ENCODE data around the gene HORMAD2.
"Not testable (repeated sequence)": the region's sequence is repeated elsewhere in the genome, so short reads cannot be mapped to it uniquely, and the experiment has no call there.

The HORMAD2 gene

DNA sequence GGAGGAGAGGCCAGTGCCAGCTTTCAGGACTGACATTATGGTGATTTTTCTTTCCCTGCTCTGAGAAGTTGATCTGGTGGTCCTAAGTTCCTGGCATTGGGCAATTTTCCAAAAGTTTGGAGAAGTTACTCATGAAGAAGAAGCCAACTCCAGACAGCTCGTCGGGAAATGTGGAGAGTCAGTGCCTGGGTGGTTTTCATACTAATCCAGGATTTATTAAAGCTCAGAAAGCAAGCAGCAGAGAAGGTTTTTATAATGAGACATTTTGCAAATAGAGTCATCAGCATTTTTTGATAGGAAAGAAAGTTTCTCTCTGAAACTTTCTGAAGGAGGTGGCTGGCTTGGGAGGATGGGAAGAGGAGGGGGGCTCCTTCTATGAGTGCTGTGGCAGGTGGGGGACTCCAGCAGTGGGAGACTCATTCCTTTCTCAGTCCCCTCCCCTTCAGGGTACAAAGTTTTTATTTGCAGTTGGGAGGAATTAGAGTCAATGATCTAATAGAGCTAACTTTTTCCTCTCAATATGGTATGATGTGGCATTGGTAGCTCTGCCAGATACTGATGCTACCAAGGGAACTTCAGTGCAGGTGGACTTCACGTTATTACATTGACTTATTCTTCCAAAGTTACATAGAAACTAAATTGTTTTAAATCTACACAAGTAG lies 110.9 kb downstream of the HORMAD2 start:
- DNase-seq (ENCODE audit: low spot score), result peak; percentile 48

DNA sequence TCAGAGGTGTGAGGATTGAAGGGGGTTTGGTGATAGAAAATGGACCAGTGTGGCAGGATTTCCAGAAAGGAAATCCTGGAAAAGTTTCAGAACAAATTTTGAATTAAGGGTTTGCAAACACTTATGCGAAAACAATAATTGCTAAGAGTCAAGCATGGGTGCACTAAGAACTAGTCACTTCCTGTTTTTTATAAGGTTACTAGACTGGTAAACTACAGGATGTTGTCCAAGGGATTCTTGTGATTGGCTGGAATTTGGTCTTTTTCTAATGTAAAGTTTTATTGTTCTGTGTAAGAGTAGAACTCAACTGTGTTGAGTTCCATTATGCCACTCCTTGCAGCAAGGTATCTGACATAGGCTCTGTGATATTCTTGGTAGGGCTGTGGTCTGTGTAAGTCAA lies 112.2 kb downstream of the HORMAD2 start:
- peak; percentile 54 for DNase-seq (ENCODE audit: low spot score)

DNA sequence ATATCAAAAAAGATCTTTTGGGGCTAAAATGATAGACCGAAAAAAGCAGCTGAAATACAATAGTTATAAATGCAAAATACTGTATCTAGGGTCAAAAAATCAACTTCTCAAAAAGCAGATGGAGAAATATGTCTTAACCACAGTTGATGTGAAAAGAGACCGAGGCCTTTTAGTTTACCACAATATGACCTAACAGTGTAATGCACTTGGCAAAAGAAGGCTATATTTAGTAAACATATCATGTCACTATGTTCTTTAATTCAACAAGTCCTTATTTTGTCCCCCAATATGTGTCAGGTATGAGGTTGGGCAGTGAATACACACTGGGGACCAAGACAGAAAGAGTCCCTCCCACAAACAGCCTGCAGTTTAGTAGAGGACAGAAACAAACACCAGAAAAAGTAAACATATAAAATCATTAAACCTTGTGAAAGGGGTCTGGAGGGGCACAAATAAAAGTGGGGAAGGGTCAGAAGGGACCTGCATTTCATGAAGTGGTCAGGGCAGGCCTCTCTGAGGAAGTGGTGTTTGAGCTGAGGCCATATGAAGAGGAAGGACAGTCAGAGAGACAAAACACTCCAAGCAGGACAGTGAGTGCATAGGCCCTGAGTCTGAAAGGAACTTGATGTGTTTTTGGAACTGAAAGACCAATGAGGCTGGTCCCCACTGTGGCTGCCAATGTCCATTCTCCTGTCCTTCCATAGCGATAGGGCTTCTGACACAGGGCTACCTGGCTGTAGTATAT lies 112.9 kb downstream of the HORMAD2 start:
- DNase-seq (ENCODE audit: low spot score), result no peak

DNA sequence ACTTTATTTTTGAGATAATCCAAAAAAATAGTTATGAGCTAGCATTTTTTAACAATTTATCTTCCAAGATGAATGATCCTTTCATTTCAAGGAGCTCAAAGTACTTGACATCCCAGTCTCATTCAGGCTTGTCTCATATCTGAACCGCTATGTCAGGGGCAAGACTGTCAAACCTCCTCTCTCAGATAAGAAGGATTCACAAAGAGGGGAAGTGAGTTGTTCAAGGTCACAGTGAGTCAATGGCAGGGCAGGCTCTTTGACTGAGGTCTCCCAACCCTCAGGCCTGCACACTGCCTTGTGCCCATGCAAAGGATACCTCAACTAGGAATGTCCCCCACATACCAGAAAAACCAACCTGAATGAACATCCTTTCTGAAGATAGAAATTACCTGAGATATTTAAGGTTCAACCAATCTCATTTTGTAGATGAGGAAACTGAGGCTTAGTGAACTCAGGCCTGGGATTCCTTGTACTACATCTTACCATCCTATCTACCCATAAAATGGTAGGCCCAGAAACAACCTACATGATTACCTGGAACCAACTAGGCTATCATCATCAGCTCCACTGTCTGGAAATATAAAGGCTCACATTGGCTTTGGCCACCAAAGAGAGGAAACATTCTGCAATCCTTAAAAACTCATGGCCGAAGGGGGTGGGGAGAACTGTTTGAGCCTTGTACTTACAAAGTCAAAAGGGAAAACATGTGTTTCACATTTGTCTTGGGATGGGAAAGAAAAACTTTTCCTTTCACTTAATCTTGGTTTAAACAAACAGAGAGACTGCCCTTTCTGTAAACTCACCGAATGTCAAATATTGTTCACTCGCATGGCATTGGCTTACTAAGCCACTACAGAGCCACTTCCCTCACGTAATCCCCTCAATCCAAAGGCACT lies 115.2 kb downstream of the HORMAD2 start:
- DNase-seq (ENCODE audit: low spot score), result peak; percentile 67

DNA sequence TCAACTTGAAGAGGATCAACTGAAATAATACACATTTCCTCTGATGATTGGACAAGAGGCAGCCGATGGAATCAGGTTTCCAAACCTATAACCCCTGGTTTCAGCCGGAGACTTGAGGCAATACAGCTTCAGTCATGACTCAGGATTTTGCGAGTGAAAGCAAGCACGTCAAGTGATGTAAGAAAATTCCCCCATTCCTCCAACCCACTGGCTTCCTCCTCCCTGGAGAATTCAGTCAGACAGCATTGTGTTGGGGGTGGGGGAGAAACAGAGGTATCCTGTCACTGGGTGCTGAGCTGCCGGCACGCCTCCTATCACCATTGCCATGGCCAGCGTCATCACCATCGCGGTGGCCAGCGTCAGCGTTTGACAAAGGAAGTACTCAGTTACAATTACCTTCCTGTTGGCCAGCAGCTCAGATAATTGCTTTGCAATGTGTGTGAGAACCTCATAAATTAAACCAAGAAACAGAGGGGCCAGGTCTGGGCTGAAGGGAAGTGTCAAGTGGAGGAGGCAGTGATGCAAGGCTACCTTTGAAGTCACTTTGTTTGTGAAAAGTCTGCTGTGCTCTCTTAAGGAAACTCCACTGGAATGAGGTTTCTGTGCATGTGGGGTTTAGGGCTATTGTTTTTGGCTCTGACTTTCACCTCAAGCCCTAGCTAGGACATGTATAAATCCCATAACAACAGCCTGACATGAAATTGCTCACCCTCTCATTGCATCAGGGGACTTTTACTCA lies 116.0 kb downstream of the HORMAD2 start:
- peak; percentile 100 for DNase-seq (ENCODE audit: low spot score)

DNA sequence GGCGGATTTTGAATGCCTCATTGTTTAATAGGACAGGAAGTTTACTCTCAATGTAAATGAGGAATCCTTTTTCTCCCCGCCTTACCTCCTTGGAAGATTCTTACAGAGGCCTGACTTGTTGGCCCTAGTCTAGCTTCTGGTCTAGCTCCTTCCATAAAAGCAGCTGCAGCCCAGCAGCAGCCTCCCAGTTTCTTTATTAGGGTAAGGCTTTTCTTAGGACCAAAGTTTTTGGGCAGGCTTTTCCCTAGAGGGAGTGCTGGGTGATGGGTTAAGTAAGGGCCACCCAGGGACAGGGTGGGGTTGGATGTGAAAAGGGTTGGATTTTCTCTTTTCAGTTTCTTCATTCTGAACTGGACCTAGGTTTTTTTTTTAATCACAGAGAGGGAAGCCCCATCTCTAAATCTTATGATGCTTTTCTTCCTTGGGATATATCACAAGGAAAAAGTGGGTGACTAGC lies 116.6 kb downstream of the HORMAD2 start:
- DNase-seq (ENCODE audit: low spot score), result no peak

DNA sequence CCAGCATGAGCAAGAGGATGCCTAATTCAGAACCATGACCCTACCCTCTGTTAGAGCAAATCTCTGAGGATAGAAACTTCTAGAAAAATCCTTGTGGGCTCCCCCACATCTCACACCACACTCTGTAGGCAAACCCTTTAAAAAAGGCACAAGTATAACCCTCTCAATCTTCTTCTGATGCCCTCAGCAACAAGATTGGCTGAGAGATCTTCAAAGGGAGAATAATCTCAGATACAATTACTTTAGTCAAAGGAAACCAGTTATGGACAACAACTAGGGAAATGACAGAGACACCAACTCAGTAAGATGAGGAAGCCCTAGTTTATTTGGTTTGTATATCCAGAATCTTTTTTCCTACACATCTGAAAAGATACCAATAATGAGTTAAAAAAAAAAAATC lies 117.1 kb downstream of the HORMAD2 start:
- no peak for DNase-seq (ENCODE audit: low spot score)

- no peak for DNase-seq (ENCODE audit: low spot score)
These were observed 118.0 kb downstream of the HORMAD2 start for GRCh38 chr22:30198152-30198825.

DNA sequence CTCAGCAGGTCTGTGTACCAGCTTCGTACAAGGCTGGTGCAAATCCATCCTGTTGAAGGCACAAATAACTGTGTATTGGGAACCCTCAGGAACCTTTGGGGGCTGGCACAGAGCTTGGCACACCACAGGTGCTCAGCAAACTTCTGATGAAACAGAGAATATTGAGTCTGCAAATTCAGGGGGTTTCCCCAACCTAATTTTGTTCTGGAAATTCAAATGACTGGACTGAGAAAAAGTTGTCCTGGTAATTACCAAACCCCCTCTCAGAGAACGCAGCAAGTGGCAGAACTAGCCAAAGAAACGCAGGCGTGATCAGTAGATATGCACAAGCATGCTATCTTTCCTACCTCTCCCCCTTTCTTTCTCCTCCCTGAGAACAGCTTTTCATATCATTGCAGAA lies 118.7 kb downstream of the HORMAD2 start:
- no peak for DNase-seq (ENCODE audit: low spot score)

DNA sequence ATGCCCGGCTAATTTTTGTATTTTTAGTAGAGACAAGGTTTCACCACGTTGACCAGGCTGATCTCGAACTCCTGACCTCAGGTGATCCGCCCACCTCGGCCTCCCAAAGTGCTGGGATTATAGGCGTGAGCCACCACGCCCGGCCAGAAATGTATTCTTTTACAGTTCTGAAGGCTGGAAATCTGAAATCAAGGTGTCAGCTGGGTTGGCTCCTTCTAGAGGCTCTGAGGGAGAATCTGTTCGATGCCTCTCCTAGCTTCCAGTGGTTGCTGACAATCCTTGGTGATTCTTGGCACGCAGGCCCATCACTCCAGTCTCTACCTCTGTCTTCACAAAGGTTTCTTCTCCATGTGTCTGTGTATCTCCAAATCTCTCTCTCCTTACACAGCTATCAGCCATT lies 120.6 kb downstream of the HORMAD2 start:
- DNase-seq (ENCODE audit: low spot score), result not testable (repeated sequence)

DNA sequence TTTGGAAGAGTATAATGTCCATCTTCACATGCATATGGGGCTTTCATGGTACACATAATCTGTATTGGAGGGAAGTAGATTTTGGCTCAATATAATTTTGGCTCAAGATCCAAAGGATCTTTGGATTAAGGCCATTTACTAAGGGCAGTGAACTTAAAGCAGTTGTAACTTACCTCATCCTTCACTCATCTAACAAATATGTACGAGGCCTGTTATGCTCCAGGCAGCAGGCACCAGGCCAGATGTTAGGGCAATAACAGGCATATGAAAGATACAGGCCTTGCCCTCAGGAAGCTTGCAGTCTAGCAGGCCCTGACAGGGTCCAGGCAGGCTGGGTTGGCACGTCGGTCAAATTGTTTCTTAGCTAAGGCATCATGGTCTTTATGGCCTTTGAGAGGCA lies 121.7 kb downstream of the HORMAD2 start:
- peak; percentile 77 for DNase-seq (ENCODE audit: low spot score)

DNA sequence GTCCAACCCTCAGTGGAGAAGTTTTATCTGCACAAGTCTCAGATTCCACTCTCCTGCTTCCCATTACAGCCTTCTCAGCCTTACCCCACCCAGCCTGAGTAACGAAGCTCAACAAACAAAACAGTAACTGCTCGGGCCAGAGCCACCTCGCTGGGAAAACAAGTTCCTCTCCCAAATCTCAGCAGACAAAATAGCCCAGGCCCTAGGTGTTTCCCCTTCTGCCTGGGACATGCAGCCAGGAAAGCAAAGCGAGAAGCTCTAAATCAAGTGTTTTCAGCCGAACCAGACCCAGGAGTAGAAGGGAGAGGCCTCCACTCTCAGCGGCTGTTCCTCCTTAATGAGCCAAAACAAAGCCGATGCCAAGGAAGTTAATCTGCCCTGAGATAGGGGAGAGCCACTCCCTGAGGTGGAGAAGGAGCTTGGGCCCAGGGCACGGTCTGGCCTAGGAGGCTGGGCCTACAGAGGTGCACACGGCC lies 122.3 kb downstream of the HORMAD2 start:
- DNase-seq (ENCODE audit: low spot score), result no peak

DNA sequence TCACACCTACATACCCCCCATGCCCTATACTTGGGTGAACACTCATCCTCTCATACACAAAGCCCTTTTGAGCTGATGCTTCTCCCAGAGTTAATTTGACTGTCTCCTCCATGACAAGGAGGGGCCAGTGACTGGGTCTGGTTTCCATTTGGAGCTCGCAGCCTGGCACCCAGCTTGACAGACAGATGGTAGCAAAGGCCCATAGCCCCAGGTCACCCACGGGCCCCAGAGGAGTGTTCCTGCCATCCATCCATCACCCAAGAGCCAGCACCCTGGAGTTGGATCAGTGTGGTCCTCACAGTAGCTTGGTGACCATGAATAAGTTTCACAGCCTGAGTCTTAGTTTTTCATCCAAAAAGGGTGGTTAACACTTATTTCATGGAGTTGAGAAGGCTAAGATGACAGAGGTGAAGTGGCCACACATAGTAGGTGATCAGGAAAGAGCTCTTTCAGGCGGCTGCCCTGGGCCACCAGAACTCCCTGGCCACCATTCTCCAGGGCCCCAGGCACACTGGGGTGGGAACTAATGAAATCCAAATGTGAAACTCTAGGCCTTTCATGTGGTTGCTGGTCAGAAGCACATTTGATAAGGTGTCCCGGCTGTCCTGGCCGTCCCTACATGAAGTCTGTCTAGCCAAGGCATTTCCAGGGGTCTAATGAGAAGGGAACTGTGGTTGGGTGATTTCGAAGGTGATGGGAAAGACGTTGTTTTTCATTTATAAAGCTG lies 123.9 kb downstream of the HORMAD2 start:
- no peak for DNase-seq (ENCODE audit: low spot score)

- peak; percentile 45 for DNase-seq (ENCODE audit: low spot score)
These were observed 124.5 kb downstream of the HORMAD2 start for GRCh38 chr22:30204742-30205111.

GRCh38 chr22:30205281-30206115 lies 125.2 kb downstream of the HORMAD2 start:
- peak; percentile 99 for DNase-seq (ENCODE audit: low spot score)

DNA sequence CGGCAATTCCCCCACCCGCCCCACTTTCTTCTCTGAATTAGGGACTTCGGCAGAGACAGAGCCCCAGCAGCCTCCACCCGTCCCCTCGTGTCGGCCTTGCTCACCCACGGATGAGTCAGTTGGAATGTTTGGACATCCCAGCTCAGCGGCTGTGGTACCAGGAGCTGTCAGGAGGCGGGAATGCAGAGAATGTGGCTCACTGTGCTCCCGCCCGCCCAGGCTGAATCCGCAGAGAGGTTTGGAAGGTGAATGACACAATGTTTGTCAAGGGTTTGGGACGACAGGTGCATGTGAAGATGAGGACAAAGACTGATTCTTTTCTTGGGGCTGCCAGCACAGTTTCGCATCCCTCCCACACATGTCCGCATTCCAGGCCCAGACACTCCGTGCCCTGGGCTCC lies 126.7 kb downstream of the HORMAD2 start:
- peak; percentile 100 for DNase-seq (ENCODE audit: low spot score)

DNA sequence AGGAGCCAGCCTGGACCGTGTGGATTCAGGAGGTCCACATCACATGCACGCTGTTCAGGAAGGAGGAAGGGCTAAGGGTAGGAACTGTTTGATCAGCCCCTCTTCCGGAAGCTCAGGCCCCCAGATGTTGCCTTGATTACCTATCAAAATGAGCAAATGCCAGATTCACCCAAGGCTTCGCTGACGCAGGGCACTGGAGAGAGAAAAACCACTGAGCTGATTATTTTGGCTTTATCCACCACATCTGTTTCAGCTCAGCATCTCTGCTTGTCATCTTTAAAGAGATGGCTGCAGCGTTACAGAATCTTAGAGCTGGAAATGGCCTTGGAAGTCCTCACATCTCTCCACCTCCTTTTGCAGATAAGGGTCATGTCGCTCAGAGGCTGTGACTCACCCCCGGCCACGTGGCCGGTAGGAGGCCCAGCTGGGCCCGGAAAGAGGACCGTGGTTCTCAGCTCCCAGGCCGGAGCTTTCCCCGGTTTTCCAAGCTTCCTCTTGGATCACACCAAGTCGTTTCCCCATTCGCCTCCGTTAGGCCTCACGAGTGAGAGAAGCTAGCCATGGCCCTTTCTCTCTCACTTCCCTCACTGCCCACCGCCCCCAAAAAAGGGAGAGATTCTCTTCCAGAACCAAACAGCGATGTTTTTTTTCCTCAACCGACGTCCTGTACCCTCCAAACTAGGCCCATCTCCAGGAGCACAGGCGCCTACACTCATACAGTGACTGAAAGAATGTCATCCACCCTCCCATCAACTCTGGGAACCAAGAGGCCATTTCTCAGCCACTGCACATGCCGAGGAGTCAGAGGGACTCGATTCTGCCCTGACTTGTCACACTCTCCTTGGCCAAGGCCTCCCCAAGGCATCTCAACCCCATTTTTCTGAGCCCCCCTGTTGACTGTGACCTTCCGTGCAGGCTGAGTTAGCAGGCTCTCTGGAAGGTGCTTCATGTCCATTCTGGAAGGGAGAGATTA lies 128.7 kb downstream of the HORMAD2 start:
- DNase-seq (ENCODE audit: low spot score), result peak; percentile 38

- no peak for DNase-seq (ENCODE audit: low spot score)
These were observed 129.4 kb downstream of the HORMAD2 start for GRCh38 chr22:30209642-30210041.

All from kidney tubule cell (primary cell).